HG02571 (cell line): ENCODE results near the gene GYS1.

Source experiments
- ATAC-seq: cut with Tn5 transposase; IDR thresholded peaks from one replicate; pipeline ENCODE4 v1.9.1; 2021; ENCODE audit warnings: mild to moderate bottlenecking, moderate library complexity; ENCODE audit not compliant: unreplicated experiment

GYS1 gene

GRCh38 chr19:48990400-48990799, 2.7 kb downstream of the GYS1 start:
- no peak for ATAC-seq

- no peak for ATAC-seq
Measured at GRCh38 chr19:48989701-48990291, 3.3 kb downstream of the GYS1 start.

- ATAC-seq = no peak
Measured at GRCh38 chr19:48988860-48989259, 4.2 kb downstream of the GYS1 start.

- no peak for ATAC-seq
Measured at GRCh38 chr19:48988286-48988685, 4.8 kb downstream of the GYS1 start.

GRCh38 chr19:48987323-48987722, 5.8 kb downstream of the GYS1 start:
- ATAC-seq = no peak

GRCh38 chr19:48986211-48986610, 6.9 kb downstream of the GYS1 start:
- no peak for ATAC-seq

- ATAC-seq = no peak
Measured at GRCh38 chr19:48985711-48986110, 7.4 kb downstream of the GYS1 start.

- no peak for ATAC-seq
Measured at GRCh38 chr19:48982280-48982679, 10.8 kb downstream of the GYS1 start.

- ATAC-seq = no peak
Measured at GRCh38 chr19:48977061-48977460, 16.0 kb downstream of the GYS1 start.

- no peak for ATAC-seq
Measured at GRCh38 chr19:48975947-48976847, 16.9 kb downstream of the GYS1 start.

GRCh38 chr19:48970923-48971395, 22.1 kb downstream of the GYS1 start:
- no peak for ATAC-seq

- no peak for ATAC-seq
Measured at GRCh38 chr19:48970139-48970766, 22.9 kb downstream of the GYS1 start.

GRCh38 chr19:48969276-48970138, 23.6 kb downstream of the GYS1 start:
- ATAC-seq = no peak

- ATAC-seq = no peak
Measured at GRCh38 chr19:48968813-48969218, 24.3 kb downstream of the GYS1 start.

GRCh38 chr19:48968179-48968661, 24.9 kb downstream of the GYS1 start:
- no peak for ATAC-seq

GRCh38 chr19:48967346-48968178, 25.5 kb downstream of the GYS1 start:
- ATAC-seq = no peak

GRCh38 chr19:48966541-48967345, 26.4 kb downstream of the GYS1 start:
- no peak for ATAC-seq

- ATAC-seq = peak; percentile 12
Measured at GRCh38 chr19:48965806-48966540, 27.1 kb downstream of the GYS1 start.
